GM10847 (cell line): Measurements from ENCODE around the gene MRC2.

Experiments
- POLR2A ChIP-seq: IDR thresholded peaks from 2 replicates; pipeline ENCODE4 v1.6.1; 2011; ENCODE audit not compliant: insufficient read length; ENCODE audit errors: extremely low read depth

MRC2 gene

GRCh38 chr17:62725791-62726249 lies 98.3 kb downstream of the MRC2 start:
- TF ChIP-seq POLR2A, result no peak

- TF ChIP-seq POLR2A, result no peak
These were observed 100.6 kb downstream of the MRC2 start for GRCh38 chr17:62727916-62728672.

GRCh38 chr17:62732125-62732524 lies 104.7 kb downstream of the MRC2 start:
- no peak for TF ChIP-seq POLR2A

GRCh38 chr17:62735044-62735651 lies 107.7 kb downstream of the MRC2 start:
- no peak for TF ChIP-seq POLR2A

- no peak for TF ChIP-seq POLR2A
These were observed 110.0 kb downstream of the MRC2 start for GRCh38 chr17:62737513-62737912.

- TF ChIP-seq POLR2A, result no peak
These were observed 110.8 kb downstream of the MRC2 start for GRCh38 chr17:62738281-62738680.

- TF ChIP-seq POLR2A, result no peak
These were observed 112.3 kb downstream of the MRC2 start for GRCh38 chr17:62739645-62740388.

- TF ChIP-seq POLR2A, result no peak
These were observed 113.8 kb downstream of the MRC2 start for GRCh38 chr17:62741290-62741689.
